Activated CD8-positive, alpha-beta memory T cell treated with anti-CD3 and anti-CD28 coated beads for 36 hours (primary cell): Measurements from ENCODE around the gene FAM53C. TPM values are rescaled to one million over a fixed set of nuclear protein-coding genes. Genes with fewer than 3 reads are reported as not detected.
"Not testable (repeated sequence)": the region's sequence is repeated elsewhere in the genome, so short reads cannot be mapped to it uniquely, and the experiment has no call there.

Experiments
- CTCF ChIA-PET: fragments of 350-600 bp; sonication (Branson Sonifier 250); formaldehyde crosslinking; loops from one replicate; lab custom pipeline; 2021; ENCODE audit warnings: antibody characterized with exemption; lab: Charles Lee
- POLR2A ChIA-PET: fragments of 350-600 bp; sonication (Branson Sonifier 250); formaldehyde crosslinking; loops from one replicate; lab custom pipeline; 2021; ENCODE audit warnings: antibody characterized with exemption; lab: Charles Lee
- total RNA-seq, 2 experiments: library from RNA; stranded (reverse); gene quantifications; one replicate each; pipeline ENCODE4 v1.2.3, GENCODE V29; 2021

Gene FAM53C
- total RNA-seq, 2 experiments from 2014 or later = 29.7 to 31.7 TPM

GRCh38 chr5:138369261-138369660 is 31.2 kb downstream of the FAM53C start:
- POLR2A ChIA-PET = no interaction called here

GRCh38 chr5:138369706-138370105 is 31.6 kb downstream of the FAM53C start:
- ChIA-PET CTCF (interaction anchor here (1.0 to 2.7 kb wide), 3 partner anchors 12 to 24 kb away, joined by 3 to 10 read pairs (median 4); partner anchors contain the start of gene KDM3B), POLR2A (no interaction called here)

More at GRCh38 chr5:138369261-138369660, 31.2 kb downstream of the FAM53C start:
- CTCF ChIA-PET = interaction anchor here (1.4 to 2.7 kb wide), 2 partner anchors 12 to 17 kb away, joined by 4 to 10 read pairs; partner anchors contain the start of gene KDM3B

GRCh38 chr5:138370537-138370936 is 32.5 kb downstream of the FAM53C start:
- ChIA-PET CTCF (interaction anchor here (1.0 to 2.7 kb wide), 2 partner anchors 18 to 25 kb away, joined by 3 to 10 read pairs; partner anchors contain the start of gene KDM3B), POLR2A (no interaction called here)

- CTCF ChIA-PET = interaction anchor here (1.2 to 2.7 kb wide), 3 partner anchors 16 to 78 kb away, joined by 4 to 12 read pairs (median 5); partner anchors contain the start of gene KDM3B
- POLR2A ChIA-PET = no interaction called here
Measured at GRCh38 chr5:138371454-138371853, 33.4 kb downstream of the FAM53C start.

GRCh38 chr5:138372225-138372624 is 34.2 kb downstream of the FAM53C start:
- ChIA-PET POLR2A (interaction anchor here (0.6 kb wide), 1 partner anchor 19 kb away, joined by 3 read pairs; no protein-coding TSS in a partner anchor), CTCF (interaction anchor here (0.6 to 2.7 kb wide), 6 partner anchors 17 to 207 kb away, joined by 3 to 12 read pairs (median 4); partner anchors contain the start of gene KDM3B)

GRCh38 chr5:138372653-138373052 is 34.6 kb downstream of the FAM53C start:
- POLR2A ChIA-PET = no interaction called here
- CTCF ChIA-PET = interaction anchor here (0.6 to 2.7 kb wide), 5 partner anchors 17 to 77 kb away, joined by 4 to 12 read pairs (median 5); partner anchors contain the start of gene KDM3B

GRCh38 chr5:138382347-138382746 is 44.3 kb downstream of the FAM53C start:
- POLR2A ChIA-PET = interaction anchor here (0.7 kb wide), 1 partner anchor 148 kb away, joined by 3 read pairs; no protein-coding TSS in a partner anchor
- CTCF ChIA-PET = no interaction called here

- CTCF ChIA-PET = no interaction called here
- POLR2A ChIA-PET = interaction anchor here (0.9 kb wide), 1 partner anchor 32 kb away, joined by 3 read pairs; no protein-coding TSS in a partner anchor
Measured at GRCh38 chr5:138385660-138386059, 47.6 kb downstream of the FAM53C start.

- ChIA-PET CTCF (no interaction called here), POLR2A (interaction anchor here (0.9 kb wide), 1 partner anchor 33 kb away, joined by 3 read pairs; no protein-coding TSS in a partner anchor)
Measured at GRCh38 chr5:138386290-138386689, 48.2 kb downstream of the FAM53C start.

GRCh38 chr5:138389332-138389731 is 51.3 kb downstream of the FAM53C start:
- CTCF ChIA-PET = no interaction called here
- POLR2A ChIA-PET = no interaction called here

- POLR2A ChIA-PET, CTCF ChIA-PET: not testable (repeated sequence)
Measured at GRCh38 chr5:138389911-138390310, 51.8 kb downstream of the FAM53C start.

GRCh38 chr5:138391859-138392386 is 53.9 kb downstream of the FAM53C start:
- POLR2A ChIA-PET = no interaction called here

More at GRCh38 chr5:138391859-138392386, 53.9 kb downstream of the FAM53C start:
- CTCF ChIA-PET = no interaction called here

Other genes with a start within 250 kb of the FAM53C start
- gene NME5, start 198.8 kb upstream of the FAM53C start, total RNA-seq = not detected
- gene BRD8, start 159.6 kb upstream of the FAM53C start, total RNA-seq = 10 to 100 TPM; 56.4 to 56.8 TPM
- 10 to 100 TPM; 35.8 to 37.5 TPM for gene KIF20A, start 159.2 kb upstream of the FAM53C start, total RNA-seq
- 10 to 100 TPM; 48.0 to 50.0 TPM for gene CDC23, start 124.9 kb upstream of the FAM53C start, total RNA-seq
- gene GFRA3, start 63.6 kb upstream of the FAM53C start, total RNA-seq = under 1 TPM in 1 of 2 experiments, not detected in 1; 0.10 TPM
- gene CDC25C, start 6.5 kb upstream of the FAM53C start, total RNA-seq = 1 to 10 TPM; 6.1 to 6.2 TPM
- gene KDM3B, start 14.4 kb downstream of the FAM53C start, total RNA-seq = 10 to 100 TPM; 38.8 to 39.4 TPM
- gene REEP2, start 100.8 kb downstream of the FAM53C start, total RNA-seq = 1 to 10 TPM; 5.1 to 6.2 TPM
- gene EGR1, start 127.2 kb downstream of the FAM53C start, total RNA-seq = 10 to 100 TPM; 16.6 to 17.3 TPM
- gene ETF1, start 205.0 kb downstream of the FAM53C start, total RNA-seq = 100 to 1,000 TPM; 246 to 247 TPM
- 100 to 1,000 TPM; 520 to 523 TPM for gene HSPA9, start 237.1 kb downstream of the FAM53C start, total RNA-seq